Measurements from ENCODE around the gene RIPOR3.
"Not testable (repeated sequence)": the region's sequence is repeated elsewhere in the genome, so short reads cannot be mapped to it uniquely, and the experiment has no call there.

RIPOR3 gene

DNA sequence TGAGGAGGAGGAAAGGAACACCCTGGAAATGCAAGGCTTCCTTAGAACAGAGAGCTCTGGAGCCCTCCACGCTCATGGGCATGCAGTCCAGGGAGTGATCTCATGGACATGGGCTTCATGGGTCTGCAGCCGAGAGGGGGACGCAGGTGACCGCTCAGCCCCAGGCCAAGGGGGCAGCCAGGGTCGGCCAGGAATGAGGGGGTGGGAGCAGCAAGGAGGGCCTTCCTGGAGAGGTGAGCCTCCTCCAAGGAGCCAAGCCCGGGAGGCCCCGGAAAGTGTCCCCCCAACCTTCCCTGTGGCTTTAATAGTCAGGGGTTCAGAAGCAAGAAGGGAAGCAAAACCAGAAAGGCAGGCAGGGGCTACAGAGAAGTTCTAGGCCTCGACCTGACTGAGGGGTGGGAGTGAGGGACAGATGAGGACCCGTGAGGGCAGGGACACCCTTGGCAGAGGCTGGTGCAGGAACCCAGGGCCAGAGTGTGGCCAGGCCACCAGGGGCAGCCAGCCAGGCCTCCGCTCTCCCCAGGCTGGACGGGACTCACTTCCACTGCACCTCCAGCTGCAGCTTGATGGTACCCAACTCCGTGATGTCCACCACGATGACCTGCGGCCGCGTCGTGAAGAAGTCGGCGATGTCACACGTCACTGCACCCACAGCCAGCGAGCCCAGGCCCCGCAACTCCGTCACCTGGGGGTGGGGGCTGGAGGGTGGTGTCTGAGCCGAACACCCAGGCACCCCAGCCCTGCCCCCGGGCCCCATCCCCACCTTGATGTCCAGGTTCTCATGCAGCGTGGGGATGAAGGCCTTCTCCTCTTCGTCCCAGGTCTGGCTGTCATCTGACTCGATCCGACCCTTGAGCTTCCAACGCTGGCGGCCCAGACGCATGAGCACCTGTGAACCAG lies 83.2 kb downstream of the RIPOR3 start:
- Mint-ChIP-seq H3K9me3 (no peaks in the 10 kb centered on the region), H3K36me3 (no peaks in the 10 kb centered on the region), H3K4me1 (no peaks in the 10 kb centered on the region), H3K4me3 (no peak overlapping the region), H3K27ac (no peak overlapping the region)
- ATAC-seq (no peak), DNase-seq (ENCODE audit: low spot score in 2 of 2) (no peak)

DNA sequence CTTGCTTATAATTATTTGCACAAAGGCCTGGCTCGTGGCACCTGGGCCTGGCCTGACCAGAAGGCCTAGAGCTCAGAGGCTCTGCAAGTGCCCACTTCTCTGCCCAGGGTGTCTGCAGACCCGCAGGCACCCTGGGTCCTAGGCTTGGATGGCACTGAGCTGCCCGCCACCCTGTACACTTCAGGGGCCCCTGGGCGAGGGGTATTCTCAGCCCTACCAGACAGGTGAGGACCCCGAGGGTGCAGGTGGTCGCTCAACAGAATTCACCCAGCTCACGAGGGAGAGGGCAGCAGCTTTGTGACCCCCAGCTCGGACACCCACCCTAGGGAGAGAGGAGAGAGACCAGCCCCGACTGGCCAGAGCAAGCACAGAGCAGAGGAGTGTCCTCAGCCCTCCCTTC lies 83.9 kb downstream of the RIPOR3 start:
- no peaks in the 10 kb centered on the region for H3K9me3 Mint-ChIP-seq
- H3K27ac Mint-ChIP-seq: no peak overlapping the region
- no peaks in the 10 kb centered on the region for H3K36me3 Mint-ChIP-seq
- no peaks in the 10 kb centered on the region for H3K4me1 Mint-ChIP-seq
- no peak overlapping the region for H3K4me3 Mint-ChIP-seq
- ATAC-seq (no peak), DNase-seq (ENCODE audit: low spot score in 2 of 2) (no peak)

GRCh38 chr20:50605136-50605535 lies 86.2 kb downstream of the RIPOR3 start:
- no peaks in the 10 kb centered on the region for H3K4me1 Mint-ChIP-seq
- ATAC-seq (no peak), DNase-seq (ENCODE audit: low spot score in 2 of 2) (no peak)
- no peaks in the 10 kb centered on the region for H3K9me3 Mint-ChIP-seq
- no peak overlapping the region for H3K4me3 Mint-ChIP-seq
- no peak overlapping the region for H3K27ac Mint-ChIP-seq
- H3K36me3 Mint-ChIP-seq: no peaks in the 10 kb centered on the region

GRCh38 chr20:50604451-50604850 lies 86.9 kb downstream of the RIPOR3 start:
- Mint-ChIP-seq H3K9me3 (no peaks in the 10 kb centered on the region), H3K4me3 (no peak overlapping the region), H3K36me3 (no peaks in the 10 kb centered on the region), H3K4me1 (no peaks in the 10 kb centered on the region), H3K27ac (no peak overlapping the region)
- DNase-seq (ENCODE audit: low spot score in 2 of 2) (no peak), ATAC-seq (no peak)

GRCh38 chr20:50602432-50603088 lies 88.8 kb downstream of the RIPOR3 start:
- peak; percentile 24 for ATAC-seq
- Mint-ChIP-seq H3K4me3 (no peak overlapping the region), H3K27ac (no peak overlapping the region), H3K4me1 (no peaks in the 10 kb centered on the region), H3K9me3 (no peaks in the 10 kb centered on the region), H3K36me3 (no peaks in the 10 kb centered on the region)
- DNase-seq (ENCODE audit: low spot score in 2 of 2): no peak

GRCh38 chr20:50601511-50602431 lies 89.6 kb downstream of the RIPOR3 start:
- no peak overlapping the region for H3K4me3 Mint-ChIP-seq
- ATAC-seq: no peak
- H3K36me3 Mint-ChIP-seq: peaks cover 8% of the 10 kb centered on the region
- no peak for DNase-seq (ENCODE audit: low spot score in 2 of 2)
- no peak overlapping the region for H3K27ac Mint-ChIP-seq
- H3K4me1 Mint-ChIP-seq: no peaks in the 10 kb centered on the region
- H3K9me3 Mint-ChIP-seq: no peaks in the 10 kb centered on the region

- H3K4me1 Mint-ChIP-seq: peaks cover 12% of the 10 kb centered on the region
- H3K4me3 Mint-ChIP-seq: no peak overlapping the region
- no peak for DNase-seq (ENCODE audit: low spot score in 2 of 2)
- no peak overlapping the region for H3K27ac Mint-ChIP-seq
- H3K36me3 Mint-ChIP-seq: peaks cover 20% of the 10 kb centered on the region
- ATAC-seq: no peak
- H3K9me3 Mint-ChIP-seq: no peaks in the 10 kb centered on the region
These were observed 91.0 kb downstream of the RIPOR3 start for GRCh38 chr20:50600281-50600895.

DNA sequence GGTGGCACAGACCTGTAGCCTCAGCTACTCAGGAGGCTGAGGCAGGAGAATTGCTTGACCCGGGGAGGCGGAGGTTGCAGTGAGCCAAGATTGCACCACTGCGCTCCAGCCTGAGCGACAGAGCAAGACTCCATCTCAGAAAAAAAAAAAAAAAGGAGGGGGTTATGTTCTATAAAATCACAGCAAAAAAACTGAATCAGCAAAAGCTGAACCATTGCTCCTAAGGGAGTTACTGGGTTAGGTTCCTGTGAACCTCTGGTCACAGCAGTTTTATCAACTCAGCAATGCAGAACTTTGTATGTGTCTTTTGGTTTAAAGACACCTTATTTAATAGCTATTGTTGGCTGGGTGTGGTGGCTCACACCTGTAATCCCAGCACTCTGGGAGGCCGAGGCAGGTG lies 92.6 kb downstream of the RIPOR3 start:
- H3K9me3 Mint-ChIP-seq; H3K27ac Mint-ChIP-seq; DNase-seq (ENCODE audit: low spot score in 2 of 2); H3K4me3 Mint-ChIP-seq; ATAC-seq: not testable (repeated sequence)
- Mint-ChIP-seq H3K4me1 (peaks cover 16% of the 10 kb centered on the region), H3K36me3 (peaks cover 29% of the 10 kb centered on the region)

DNA sequence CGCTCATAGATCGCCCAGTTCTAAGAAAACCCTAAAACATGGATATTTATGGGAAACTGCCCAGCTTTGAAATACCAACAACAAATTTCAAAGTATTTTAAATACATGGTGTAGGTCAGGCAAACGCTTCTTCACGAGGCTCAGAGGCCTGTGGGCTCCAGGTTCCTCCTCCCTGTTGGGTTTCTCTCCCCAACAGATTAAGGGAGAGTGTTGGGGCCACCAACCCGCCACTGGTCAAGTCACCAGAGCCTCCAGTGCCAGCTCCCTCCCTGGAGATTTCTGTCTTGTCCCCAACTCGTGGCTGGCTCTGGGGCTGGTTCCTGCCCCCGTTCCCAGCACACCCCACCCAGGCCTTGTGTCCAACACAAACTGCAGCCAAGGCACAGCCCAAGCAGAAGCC lies 93.3 kb downstream of the RIPOR3 start:
- Mint-ChIP-seq H3K9me3 (no peaks in the 10 kb centered on the region), H3K4me3 (no peak overlapping the region), H3K27ac (peak overlapping the region; percentile 67), H3K36me3 (peaks cover 29% of the 10 kb centered on the region), H3K4me1 (peaks cover 16% of the 10 kb centered on the region)
- ATAC-seq (no peak), DNase-seq (ENCODE audit: low spot score in 2 of 2) (no peak)

- Mint-ChIP-seq H3K4me1 (peaks cover 16% of the 10 kb centered on the region), H3K36me3 (peaks cover 34% of the 10 kb centered on the region), H3K9me3 (no peaks in the 10 kb centered on the region), H3K27ac (peak overlapping the region; percentile 67), H3K4me3 (no peak overlapping the region)
- DNase-seq (ENCODE audit: low spot score in 2 of 2): no peak
- ATAC-seq: no peak
These were observed 93.9 kb downstream of the RIPOR3 start for GRCh38 chr20:50597406-50597969.

DNA sequence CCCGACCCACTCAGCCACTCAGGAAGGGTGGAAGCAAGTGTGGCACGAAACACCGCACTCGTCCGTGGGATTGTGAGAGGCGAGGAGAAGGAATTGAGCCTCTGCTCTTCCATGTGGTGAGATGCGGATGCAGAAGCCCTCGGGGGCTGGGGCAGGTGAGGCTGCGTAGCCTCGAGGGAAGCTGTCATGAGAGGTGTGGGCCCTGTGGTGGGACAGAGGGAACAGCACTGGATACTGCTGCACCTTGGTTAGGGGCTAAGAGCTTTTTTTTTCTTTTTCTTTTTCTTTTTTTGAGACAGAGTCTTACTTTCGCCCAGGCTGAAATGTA lies 94.7 kb downstream of the RIPOR3 start:
- no peak for ATAC-seq
- peaks cover 16% of the 10 kb centered on the region for H3K4me1 Mint-ChIP-seq
- peak overlapping the region; percentile 67 for H3K27ac Mint-ChIP-seq
- no peak overlapping the region for H3K4me3 Mint-ChIP-seq
- no peak for DNase-seq (ENCODE audit: low spot score in 2 of 2)
- H3K9me3 Mint-ChIP-seq: no peaks in the 10 kb centered on the region
- H3K36me3 Mint-ChIP-seq: peaks cover 40% of the 10 kb centered on the region

DNA sequence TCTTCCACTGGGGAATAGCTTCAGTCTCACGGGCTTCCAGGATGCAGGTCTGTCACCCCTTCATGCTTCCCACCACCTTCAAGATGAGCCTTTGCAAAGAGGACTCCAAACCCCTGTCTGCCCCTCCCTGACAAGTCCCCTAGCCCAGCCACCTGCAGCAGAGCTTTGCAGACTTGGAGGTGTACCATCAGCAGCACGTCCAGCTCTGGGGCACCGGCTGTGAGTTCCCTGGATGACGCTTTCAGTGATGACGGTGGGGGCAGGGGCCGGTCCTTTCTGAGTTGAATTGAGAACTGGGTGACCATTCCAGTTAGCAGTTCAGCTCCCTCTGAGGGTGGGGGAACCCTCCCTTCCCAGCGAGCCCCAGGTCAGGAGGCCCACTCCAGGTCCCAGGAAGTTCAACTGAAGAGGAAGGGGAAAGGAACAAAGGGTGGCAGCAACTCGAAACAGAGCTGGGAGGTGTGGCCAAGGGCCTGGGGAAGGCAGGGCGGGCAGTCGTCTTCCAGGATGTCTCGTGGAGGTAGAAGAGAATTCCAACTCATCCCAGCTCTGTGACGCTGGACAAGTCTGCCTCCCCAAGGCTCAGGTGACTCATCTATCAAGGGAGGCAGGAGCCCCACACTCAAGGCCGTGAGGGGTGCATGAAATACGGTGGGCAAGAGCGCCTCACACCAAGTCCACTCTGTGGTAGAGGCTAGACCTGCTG lies 95.2 kb downstream of the RIPOR3 start:
- no peaks in the 10 kb centered on the region for H3K9me3 Mint-ChIP-seq
- no peak overlapping the region for H3K4me3 Mint-ChIP-seq
- ATAC-seq (no peak), DNase-seq (ENCODE audit: low spot score in 2 of 2) (no peak)
- H3K4me1 Mint-ChIP-seq: peaks cover 16% of the 10 kb centered on the region
- H3K36me3 Mint-ChIP-seq: peaks cover 45% of the 10 kb centered on the region
- peak overlapping the region; percentile 67 for H3K27ac Mint-ChIP-seq

DNA sequence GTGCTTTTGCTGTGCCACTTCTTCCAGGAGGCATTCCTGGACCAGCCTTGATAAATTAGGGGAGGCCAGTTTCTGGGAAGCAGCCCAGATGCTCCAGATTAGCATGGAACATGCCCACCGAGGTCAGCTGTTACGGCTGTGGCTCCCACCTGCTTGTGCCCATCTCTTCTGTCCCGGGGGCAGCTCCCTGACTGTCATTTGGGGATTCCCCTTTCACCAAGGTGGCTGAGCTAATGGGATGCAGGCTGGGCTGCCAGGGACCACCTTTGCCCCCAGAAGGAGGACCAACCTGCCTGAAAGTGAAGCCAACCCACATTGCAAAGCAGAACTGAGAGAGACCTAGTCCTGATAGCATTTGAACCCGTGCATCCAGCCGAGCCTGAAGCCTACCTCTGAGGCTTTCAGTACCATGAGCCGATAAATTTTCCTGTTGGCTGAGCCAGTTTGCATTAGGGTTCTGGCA lies 95.9 kb downstream of the RIPOR3 start:
- ATAC-seq (no peak), DNase-seq (ENCODE audit: low spot score in 2 of 2) (no peak)
- Mint-ChIP-seq H3K4me1 (peaks cover 16% of the 10 kb centered on the region), H3K36me3 (peaks cover 52% of the 10 kb centered on the region), H3K27ac (peak overlapping the region; percentile 26), H3K9me3 (no peaks in the 10 kb centered on the region), H3K4me3 (no peak overlapping the region)
